Skeletal muscle satellite cell (primary cell): ENCODE results near the gene FAAP20.

Source experiments
- H3K27me3 ChIP-seq: 2 replicates; pipeline ENCODE4 v1.7.0; 2013; ENCODE audit warnings: low read length; ENCODE audit not compliant: control insufficient read depth, insufficient read depth
- H3K36me3 ChIP-seq: 2 replicates; pipeline ENCODE4 v1.7.0; 2013; ENCODE audit warnings: mild to moderate bottlenecking, control low read depth, low read length; ENCODE audit not compliant: insufficient read depth
- H3K4me1 ChIP-seq: 2 replicates; pipeline ENCODE4 v1.7.0; 2013; ENCODE audit warnings: low read length; ENCODE audit not compliant: control insufficient read depth, insufficient read depth
- H3K4me2 ChIP-seq: 2 replicates; pipeline ENCODE4 v1.7.0; 2013; ENCODE audit warnings: mild to moderate bottlenecking, low read length
- H3K4me3 ChIP-seq: 2 replicates; pipeline ENCODE4 v1.7.0; 2013; ENCODE audit warnings: low read length
- H3K9ac ChIP-seq: 2 replicates; pipeline ENCODE4 v1.7.0; 2013; ENCODE audit warnings: mild to moderate bottlenecking, low read depth, low read length, moderate library complexity
- H3K9me3 ChIP-seq: replicated peaks from 2 replicates; pipeline ENCODE4 v1.7.0; 2013; ENCODE audit warnings: mild to moderate bottlenecking, control low read depth, low read length

FAAP20 gene

DNA sequence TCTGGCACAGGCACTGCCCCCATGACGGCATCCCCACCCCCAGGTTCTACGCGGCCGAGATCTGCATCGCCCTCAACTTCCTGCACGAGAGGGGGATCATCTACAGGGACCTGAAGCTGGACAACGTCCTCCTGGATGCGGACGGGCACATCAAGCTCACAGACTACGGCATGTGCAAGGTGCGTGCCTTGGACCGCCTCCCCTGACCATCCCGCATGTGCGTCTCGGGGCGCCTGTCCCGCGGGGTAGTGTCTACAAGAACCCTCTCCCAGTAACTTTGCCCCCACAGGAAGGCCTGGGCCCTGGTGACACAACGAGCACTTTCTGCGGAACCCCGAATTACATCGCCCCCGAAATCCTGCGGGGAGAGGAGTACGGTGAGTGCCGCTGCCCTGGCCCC, 22.6 kb downstream of the FAAP20 start:
- Histone ChIP-seq H3K4me2 (no peak overlapping the region), H3K27me3 (peaks cover 25% of the 10 kb centered on the region), H3K4me1 (peaks cover 13% of the 10 kb centered on the region), H3K9ac (no peak overlapping the region), H3K9me3 (no peaks in the 10 kb centered on the region), H3K4me3 (no peak overlapping the region), H3K36me3 (no peaks in the 10 kb centered on the region)

DNA sequence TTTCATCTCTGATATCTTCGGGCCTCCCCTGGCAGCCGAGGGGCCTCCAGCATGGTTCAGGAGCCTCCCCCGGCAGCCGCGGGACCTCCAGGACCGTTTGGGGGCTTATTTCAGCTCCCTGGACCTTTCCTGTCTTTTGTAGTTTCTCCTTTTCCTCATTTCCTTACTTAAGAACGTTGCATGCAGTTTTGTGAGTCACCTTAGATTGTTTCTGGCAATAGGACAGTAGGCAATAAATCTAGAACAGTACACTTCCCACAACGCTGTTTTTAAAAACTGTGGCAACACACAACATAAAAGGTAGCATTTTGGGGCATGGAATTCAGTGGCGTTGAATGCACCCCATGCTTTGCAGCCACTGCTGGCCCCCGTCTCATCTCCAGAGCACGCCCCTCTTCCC, 24.4 kb downstream of the FAAP20 start:
- no peak overlapping the region for H3K4me2 ChIP-seq
- peaks cover 14% of the 10 kb centered on the region for H3K27me3 ChIP-seq
- H3K4me1 ChIP-seq: peaks cover 13% of the 10 kb centered on the region
- H3K9me3 ChIP-seq: no peaks in the 10 kb centered on the region
- no peak overlapping the region for H3K9ac ChIP-seq
- H3K36me3 ChIP-seq: no peaks in the 10 kb centered on the region
- H3K4me3 ChIP-seq: no peak overlapping the region

DNA sequence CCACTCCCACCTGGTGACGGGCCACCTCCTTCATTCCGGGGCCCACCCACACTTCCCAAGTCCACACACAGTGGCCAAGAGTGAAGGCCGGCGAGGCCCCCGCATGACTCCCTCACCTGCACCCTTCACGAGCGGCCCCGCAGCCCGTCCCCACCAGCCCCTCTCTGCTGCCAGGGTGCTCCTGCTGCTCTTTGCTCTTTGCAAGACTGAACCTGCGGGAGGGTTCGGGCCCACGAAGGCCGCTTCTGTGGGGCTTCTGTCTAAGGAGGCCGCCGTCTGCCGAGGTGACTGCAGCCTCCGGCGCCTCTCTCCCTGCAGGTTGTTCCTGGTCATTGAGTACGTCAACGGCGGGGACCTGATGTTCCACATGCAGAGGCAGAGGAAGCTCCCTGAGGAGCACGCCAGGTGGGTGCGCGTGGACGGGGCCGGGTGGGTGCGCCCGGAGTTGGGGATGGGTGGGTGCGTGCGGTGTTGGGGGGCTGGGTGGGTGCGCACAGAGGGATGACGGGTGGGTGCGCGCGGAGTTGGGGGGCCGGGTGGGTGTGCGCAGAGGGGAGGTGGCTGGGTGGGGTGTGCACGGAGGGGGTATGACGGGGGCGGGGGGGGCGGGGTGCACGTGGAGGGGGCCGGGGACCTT, 25.3 kb downstream of the FAAP20 start:
- Histone ChIP-seq H3K27me3 (peaks cover 14% of the 10 kb centered on the region), H3K9me3 (no peaks in the 10 kb centered on the region)

DNA sequence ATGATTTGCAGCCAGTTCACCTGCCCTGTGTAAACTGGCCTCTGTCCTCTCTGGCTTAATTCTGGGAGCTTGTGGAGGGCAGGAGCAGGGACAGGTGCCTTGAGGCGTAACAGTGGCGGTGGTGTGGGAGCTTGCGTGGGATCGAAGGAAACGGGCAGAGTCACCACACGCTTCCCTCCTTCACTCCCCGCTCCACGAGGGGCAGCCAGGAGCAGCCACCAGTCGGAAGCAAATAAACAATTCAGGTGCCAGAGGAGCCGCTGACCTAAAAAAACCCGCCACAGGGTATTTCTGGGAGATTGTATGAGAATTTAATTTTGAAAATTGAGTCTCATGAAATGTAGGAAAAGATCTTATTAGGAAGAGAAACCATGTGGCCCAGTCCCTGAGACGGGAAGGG, 26.0 kb downstream of the FAAP20 start:
- H3K27me3 ChIP-seq: peaks cover 14% of the 10 kb centered on the region
- H3K9ac ChIP-seq: no peak overlapping the region
- H3K9me3 ChIP-seq: no peaks in the 10 kb centered on the region
- H3K4me3 ChIP-seq: no peak overlapping the region
- H3K4me1 ChIP-seq: peaks cover 4% of the 10 kb centered on the region
- no peak overlapping the region for H3K4me2 ChIP-seq
- no peaks in the 10 kb centered on the region for H3K36me3 ChIP-seq

More for the DNA sequence above, 25.3 kb downstream of the FAAP20 start:
- H3K4me3 ChIP-seq: no peak overlapping the region
- H3K4me1 ChIP-seq: peaks cover 5% of the 10 kb centered on the region
- H3K9ac ChIP-seq: no peak overlapping the region
- H3K4me2 ChIP-seq: no peak overlapping the region
- H3K36me3 ChIP-seq: no peaks in the 10 kb centered on the region

DNA sequence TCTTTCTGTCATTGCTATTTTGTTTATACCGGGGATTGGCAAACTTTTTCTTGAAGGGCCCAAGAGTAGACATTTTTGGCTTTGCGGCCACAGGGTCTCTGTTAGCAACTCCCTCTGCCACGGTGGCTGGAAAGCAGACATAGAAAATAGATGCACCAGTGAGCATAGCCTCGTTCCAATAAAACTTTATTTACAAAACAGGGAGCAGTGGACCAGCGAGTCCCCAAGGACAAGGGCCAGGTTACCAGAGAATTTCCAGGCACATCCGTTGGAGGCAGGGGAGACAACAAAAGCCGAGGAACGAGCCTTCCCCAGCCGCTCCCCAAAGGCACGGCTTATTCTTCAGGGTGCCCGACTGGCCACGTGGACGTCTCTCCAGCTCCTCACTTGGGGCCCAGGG, 26.5 kb downstream of the FAAP20 start:
- Histone ChIP-seq H3K9ac (no peak overlapping the region), H3K27me3 (peaks cover 17% of the 10 kb centered on the region), H3K4me3 (no peak overlapping the region), H3K4me2 (no peak overlapping the region), H3K9me3 (no peaks in the 10 kb centered on the region), H3K4me1 (peaks cover 4% of the 10 kb centered on the region), H3K36me3 (no peaks in the 10 kb centered on the region)

DNA sequence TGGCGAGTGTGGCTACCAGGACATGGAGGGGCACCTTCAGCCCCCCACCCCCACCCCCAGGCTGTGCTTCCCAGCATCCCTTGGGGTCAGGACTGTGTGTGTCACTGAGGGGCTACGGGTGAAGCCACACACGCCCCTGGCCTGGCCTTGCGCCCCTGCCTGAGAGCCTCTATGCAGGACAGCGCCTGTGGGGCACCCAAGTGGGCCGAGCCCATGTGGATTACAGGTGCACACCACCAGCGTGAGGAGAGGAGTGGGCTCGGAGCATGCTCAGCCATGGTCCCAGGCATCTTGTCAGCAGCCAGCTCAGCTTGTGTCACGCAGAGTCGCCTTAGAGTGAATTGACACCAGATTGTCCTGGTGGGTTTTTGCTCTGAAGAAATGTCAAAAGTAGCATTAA, 27.9 kb downstream of the FAAP20 start:
- H3K27me3 ChIP-seq: peaks cover 24% of the 10 kb centered on the region
- H3K4me3 ChIP-seq: no peak overlapping the region
- H3K4me2 ChIP-seq: no peak overlapping the region
- H3K9ac ChIP-seq: no peak overlapping the region
- no peaks in the 10 kb centered on the region for H3K36me3 ChIP-seq
- no peaks in the 10 kb centered on the region for H3K9me3 ChIP-seq
- H3K4me1 ChIP-seq: peaks cover 4% of the 10 kb centered on the region

DNA sequence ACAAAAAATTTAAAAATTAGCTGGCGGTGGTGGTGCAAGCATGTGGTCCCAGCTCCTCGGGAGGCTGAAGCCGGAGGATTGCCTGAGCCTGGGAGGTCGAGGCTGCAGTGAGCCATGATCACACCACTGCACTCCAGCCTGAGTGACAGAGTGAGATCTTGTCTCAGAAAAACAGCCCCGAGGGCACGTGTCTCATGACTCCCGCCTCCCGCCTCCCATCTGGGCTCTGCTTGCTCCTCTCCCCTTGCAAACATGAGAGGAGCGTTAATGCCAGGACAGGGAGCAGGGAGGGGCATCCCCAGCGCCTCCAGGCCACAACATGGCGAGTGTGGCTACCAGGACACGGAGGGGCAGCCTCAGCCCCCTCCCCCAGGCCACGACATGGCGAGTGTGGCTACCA, 28.3 kb downstream of the FAAP20 start:
- H3K4me3 ChIP-seq: no peak overlapping the region
- H3K4me1 ChIP-seq: peaks cover 4% of the 10 kb centered on the region
- peaks cover 26% of the 10 kb centered on the region for H3K27me3 ChIP-seq
- no peaks in the 10 kb centered on the region for H3K36me3 ChIP-seq
- H3K4me2 ChIP-seq: no peak overlapping the region
- H3K9me3 ChIP-seq: no peaks in the 10 kb centered on the region
- no peak overlapping the region for H3K9ac ChIP-seq

DNA sequence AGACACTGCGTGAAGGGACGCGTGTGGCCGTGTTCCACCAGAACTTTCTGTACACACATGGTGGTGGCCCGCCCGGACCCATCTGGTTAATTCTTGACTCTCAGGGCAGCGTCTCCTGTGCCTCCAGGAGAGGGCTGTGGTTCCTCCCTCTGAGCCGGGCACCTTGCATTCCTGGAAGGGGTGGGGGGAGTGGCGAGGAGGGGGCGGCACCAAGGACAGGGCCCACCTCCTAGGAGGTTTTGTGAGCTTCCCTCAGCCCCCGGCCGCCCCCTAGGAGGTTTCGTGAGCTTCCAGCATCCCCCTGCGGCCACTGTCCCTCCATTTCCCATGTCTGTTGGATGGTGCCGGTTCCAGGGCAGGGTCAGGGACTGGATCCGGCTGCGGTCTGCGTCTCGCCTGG, 28.9 kb downstream of the FAAP20 start:
- Histone ChIP-seq H3K9me3 (no peaks in the 10 kb centered on the region), H3K4me2 (no peak overlapping the region), H3K27me3 (peaks cover 26% of the 10 kb centered on the region), H3K4me3 (no peak overlapping the region), H3K9ac (no peak overlapping the region), H3K36me3 (no peaks in the 10 kb centered on the region), H3K4me1 (peaks cover 4% of the 10 kb centered on the region)

DNA sequence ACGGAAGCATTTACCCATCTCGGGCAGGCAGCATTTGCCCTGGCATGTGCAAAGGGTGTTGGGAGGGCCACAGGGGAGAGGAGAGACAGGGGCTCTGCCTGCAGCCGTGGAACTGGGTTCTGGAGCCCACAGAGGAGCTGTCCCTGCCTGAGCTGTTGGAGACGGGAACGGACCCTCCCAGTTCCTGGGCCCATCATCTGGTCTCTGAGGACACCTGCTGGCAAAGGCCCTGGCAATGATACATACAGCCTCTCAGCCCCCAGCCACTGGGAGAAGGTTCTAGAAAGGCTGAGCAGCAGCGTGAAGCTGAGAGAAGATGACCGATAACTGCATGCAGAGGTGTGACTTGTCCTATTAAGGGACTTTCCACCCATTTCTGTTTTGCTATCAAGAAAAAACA, 31.4 kb downstream of the FAAP20 start:
- Histone ChIP-seq H3K4me3 (no peak overlapping the region), H3K4me2 (no peak overlapping the region), H3K4me1 (no peaks in the 10 kb centered on the region), H3K9ac (no peak overlapping the region), H3K9me3 (no peaks in the 10 kb centered on the region), H3K27me3 (peaks cover 28% of the 10 kb centered on the region), H3K36me3 (no peaks in the 10 kb centered on the region)

DNA sequence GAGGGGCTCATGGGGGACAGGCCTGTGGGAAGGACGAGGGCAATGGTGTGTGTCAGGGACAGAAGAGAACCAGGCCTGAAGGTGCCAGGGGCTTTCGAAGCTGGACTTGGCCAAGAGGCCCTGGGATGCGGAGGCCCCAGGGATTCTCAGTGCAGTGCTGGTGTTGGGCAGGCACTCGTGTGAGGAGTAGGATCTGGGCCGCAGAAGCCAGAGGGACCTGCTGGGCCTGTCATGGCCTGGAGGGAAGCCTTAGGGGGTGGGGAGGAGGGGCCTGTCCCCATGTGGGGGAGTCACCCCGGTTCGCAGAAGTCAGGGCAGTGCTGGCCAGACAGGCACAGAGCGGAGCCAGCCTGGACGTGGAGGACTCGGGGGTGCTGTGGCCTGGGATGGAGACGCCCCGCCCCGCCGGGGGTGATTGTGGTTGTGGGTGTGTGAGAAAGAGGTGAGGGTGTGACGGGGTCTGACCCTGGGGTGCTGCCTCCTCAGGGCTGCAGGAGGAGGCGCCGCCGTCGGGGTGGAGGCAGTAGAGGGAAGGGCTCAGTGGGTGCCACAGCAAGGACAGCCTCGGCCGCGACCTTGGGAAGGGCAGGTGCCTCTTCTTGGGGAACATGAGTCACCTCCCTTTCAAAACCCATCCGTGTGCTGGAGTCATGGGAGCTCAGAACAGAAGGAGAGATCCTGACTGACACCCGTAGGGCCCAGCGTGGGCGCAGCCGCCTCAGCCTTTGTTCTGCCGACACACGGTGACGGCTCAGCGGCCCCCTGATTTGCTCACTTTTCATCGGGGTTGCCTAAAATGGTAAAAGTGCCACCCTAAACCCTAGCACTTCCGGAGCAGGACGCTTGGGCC, 33.9 kb downstream of the FAAP20 start:
- H3K9ac ChIP-seq: no peak overlapping the region
- H3K4me2 ChIP-seq: no peak overlapping the region
- H3K4me1 ChIP-seq: no peaks in the 10 kb centered on the region
- peaks cover 28% of the 10 kb centered on the region for H3K27me3 ChIP-seq
- H3K9me3 ChIP-seq: no peaks in the 10 kb centered on the region
- no peaks in the 10 kb centered on the region for H3K36me3 ChIP-seq
- H3K4me3 ChIP-seq: no peak overlapping the region

DNA sequence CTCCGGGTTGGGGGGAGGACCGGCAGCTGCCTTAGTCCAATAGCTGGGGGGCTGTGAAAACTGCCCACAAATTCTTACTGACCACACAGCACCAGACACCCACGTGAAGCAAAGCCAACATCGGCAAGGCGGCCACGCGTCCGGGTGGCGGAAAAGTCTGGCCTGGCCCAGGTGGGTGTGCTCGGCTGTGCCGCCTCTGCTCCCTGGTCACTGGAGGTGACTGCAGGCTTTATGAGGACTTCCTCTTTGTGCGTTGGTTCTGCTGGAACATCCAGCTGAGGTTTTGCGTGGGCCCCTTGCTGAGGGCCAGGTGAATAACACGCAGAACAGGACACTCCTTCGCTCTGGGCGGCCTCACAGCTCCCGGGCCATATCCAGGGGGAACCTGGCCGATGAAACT, 35.4 kb downstream of the FAAP20 start:
- Histone ChIP-seq H3K4me3 (no peak overlapping the region), H3K27me3 (peaks cover 33% of the 10 kb centered on the region), H3K4me1 (no peaks in the 10 kb centered on the region), H3K4me2 (no peak overlapping the region), H3K36me3 (no peaks in the 10 kb centered on the region), H3K9ac (no peak overlapping the region), H3K9me3 (no peaks in the 10 kb centered on the region)

DNA sequence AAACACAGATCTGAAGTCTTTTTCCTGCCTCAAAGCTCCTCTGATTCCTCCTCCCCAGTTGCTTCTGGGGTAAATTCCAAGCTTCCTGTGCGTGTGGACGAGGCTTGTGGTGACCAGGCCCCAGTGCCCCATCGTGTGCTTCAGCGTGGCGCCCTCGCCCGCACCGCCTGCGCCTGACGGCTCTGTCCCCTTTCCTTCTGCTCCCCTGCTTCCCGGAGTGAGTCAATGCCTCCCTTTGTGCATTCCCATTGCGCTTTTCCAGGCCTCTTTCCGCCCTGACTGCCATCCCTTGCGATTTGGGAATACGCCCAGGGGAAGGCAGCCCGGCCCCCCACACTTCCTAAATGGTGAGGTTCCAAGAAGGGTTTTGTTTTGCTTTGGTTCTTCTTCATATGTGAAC, 36.3 kb downstream of the FAAP20 start:
- Histone ChIP-seq H3K36me3 (no peaks in the 10 kb centered on the region), H3K4me1 (no peaks in the 10 kb centered on the region), H3K9me3 (no peaks in the 10 kb centered on the region), H3K4me2 (no peak overlapping the region), H3K4me3 (no peak overlapping the region), H3K9ac (no peak overlapping the region), H3K27me3 (peaks cover 32% of the 10 kb centered on the region)
